Aorta (tissue), 5 donors: ENCODE results near the gene XYLT1. TPM values are rescaled to one million over a fixed set of nuclear protein-coding genes. Genes with fewer than 3 reads are reported as not detected.
A peak's percentile ranks its signal among the peaks of the same experiment; 100 is the strongest.

ENCODE experiments used
- ATAC-seq: fragments of 200-7000 bp; cut with Tn5 transposase; one replicate; pipeline ENCODE4 v1.9.1; 2022; ENCODE audit warnings: moderate library complexity; ENCODE audit not compliant: low FRiP score
- DNase-seq, 2 donors: peaks; one replicate each; pipeline ENCODE4 v3.0.0-alpha.2; 2020
- H3K27ac ChIP-seq, 2 donors: one replicate each; pipeline ENCODE4 v1.5.1; 2013; ENCODE audit warnings: low read length in 2 of 2, mild to moderate bottlenecking in 2 of 2, moderate library complexity in 2 of 2, control low read depth in 1 of 2, inconsistent platforms in 1 of 2, low read depth in 1 of 2
- H3K27me3 ChIP-seq, 2 donors: one replicate each; pipeline ENCODE4 v1.6.1; 2013; ENCODE audit warnings: control low read depth in 1 of 2, low read length in 1 of 2, mild to moderate bottlenecking in 1 of 2, moderate library complexity in 1 of 2; ENCODE audit not compliant: insufficient read depth in 2 of 2, control insufficient read depth in 1 of 2
- H3K36me3 ChIP-seq, 2 donors: one replicate each; pipeline ENCODE4 v1.6.1; 2013; ENCODE audit warnings: control low read depth in 1 of 2, low read length in 1 of 2, mild to moderate bottlenecking in 1 of 2; ENCODE audit not compliant: insufficient read depth in 2 of 2, control insufficient read depth in 1 of 2
- H3K4me1 ChIP-seq, 2 donors: one replicate each; pipeline ENCODE4 v1.6.1; 2013; ENCODE audit warnings: low read length in 2 of 2, control low read depth in 1 of 2, mild to moderate bottlenecking in 1 of 2, moderate library complexity in 1 of 2; ENCODE audit not compliant: insufficient read depth in 2 of 2, control insufficient read depth in 1 of 2
- H3K4me3 ChIP-seq, 2 donors: one replicate each; pipeline ENCODE4 v1.5.1; 2013; ENCODE audit warnings: low read length in 2 of 2, control low read depth in 1 of 2, mild to moderate bottlenecking in 1 of 2
- H3K9me3 ChIP-seq: one replicate; pipeline ENCODE4 v1.6.1; 2013; ENCODE audit warnings: mild to moderate bottlenecking, low read length; ENCODE audit not compliant: control insufficient read depth
- WGBS, 2 donors: extraction: QIAGEN DNeasy Blood & Tissue Kit; methylation state at CpG; one replicate each; pipeline ENCODE4 v1.1.7; 2013; 5-methylcytosine and 5-hydroxymethylcytosine counted together
- intact Hi-C, 2 donors: fragments of 100-400 bp; cut with DNase I; formaldehyde crosslinking; loops; one replicate each; pipeline versions ENCODE4 v1.14.2 to v1.15.0; 2022
- polyA plus RNA-seq, 2 donors: library from polyadenylated mRNA; stranded (reverse); fragments of 200-250 nt; gene quantifications; one replicate each; pipeline ENCODE4 v1.2.3, GENCODE V29; 2013
- total RNA-seq, 2 donors: library from RNA; stranded (reverse); fragmentation: NEBNext Ultra II Directional; extraction: Animal tissue kit (Norgen Biotek cat#: 25700); gene quantifications; one replicate each; pipeline ENCODE4 v1.2.1, GENCODE V29; 2021
- donor health status: healthy with polysubstance abuse.
- donor health status: Bipolar disorder and iron deficiency.
- donor health status: DM: no; HTN: no; CAD: no.
- donor health status: DM: no; HTN: no; CAD: no.
- donor health status: DM: yes; HTN: yes; CAD: no.

Gene XYLT1
- total and polyA plus RNA-seq, 4 donors = 1.3 to 15.9 (median 8.6) TPM

DNA sequence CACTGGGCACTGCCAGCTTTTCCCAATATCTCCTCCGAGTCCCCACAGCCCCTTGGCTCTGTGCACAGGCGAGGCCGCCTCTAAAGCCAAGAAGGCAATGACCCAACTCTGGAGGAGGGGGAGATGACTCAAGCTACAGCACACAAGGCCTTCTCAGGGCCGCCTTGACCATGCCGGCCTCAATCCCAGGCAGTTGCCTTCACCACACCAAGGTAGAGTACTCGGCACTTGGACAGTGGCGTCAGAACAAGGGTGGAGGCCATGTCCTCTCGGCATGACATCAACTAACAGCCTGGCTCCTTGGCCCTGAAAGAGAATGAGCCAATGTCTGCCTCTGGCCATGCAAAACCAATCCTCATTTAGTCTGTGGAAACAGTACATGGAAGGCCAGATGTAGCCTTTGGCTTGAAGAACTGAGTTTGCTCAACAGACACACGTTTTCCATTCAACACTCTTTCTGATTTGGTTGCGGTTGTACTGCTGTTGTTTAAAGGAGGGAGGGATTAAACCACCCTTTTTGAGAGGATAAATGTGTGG lies 139.6 kb downstream of the XYLT1 start:
- Histone ChIP-seq H3K27me3 (no peaks in the 10 kb centered on the region), H3K4me3 (no peak overlapping the region), H3K36me3 (no peaks in the 10 kb centered on the region), H3K27ac (peak overlapping the region; percentile 6 to 84), H3K4me1 (peaks cover 10% of the 10 kb centered on the region in 2 donors), H3K9me3 (no peaks in the 10 kb centered on the region)
- 5 to 8% methylated on average over 10 of the region's 10 CpGs for WGBS, 2 donors
- peak; percentile 77 to 85 for DNase-seq
- peak; percentile 83 for ATAC-seq
- intact Hi-C loops = no loop called here

- WGBS, 2 donors = 87 to 89% methylated on average over 4 of the region's 4 CpGs
- Histone ChIP-seq H3K4me3 (no peak overlapping the region), H3K27me3 (no peaks in the 10 kb centered on the region), H3K4me1 (peaks cover 10% of the 10 kb centered on the region in 2 donors), H3K36me3 (no peaks in the 10 kb centered on the region), H3K9me3 (no peaks in the 10 kb centered on the region), H3K27ac (no peak overlapping the region)
- intact Hi-C loops = no loop called here
- no peak for ATAC-seq
- DNase-seq = no peak
Observed at GRCh38 chr16:17330044-17330443, 140.7 kb downstream of the XYLT1 start.

GRCh38 chr16:17329391-17329790 lies 141.4 kb downstream of the XYLT1 start:
- intact Hi-C loops = no loop called here
- WGBS, 2 donors = 9 to 13% methylated on average over 5 of the region's 5 CpGs
- Histone ChIP-seq H3K36me3 (no peaks in the 10 kb centered on the region), H3K4me3 (no peak overlapping the region), H3K27me3 (no peaks in the 10 kb centered on the region), H3K27ac (peak overlapping the region; percentile 54 to 85), H3K9me3 (no peaks in the 10 kb centered on the region), H3K4me1 (peaks cover 10% of the 10 kb centered on the region in 2 donors)
- no peak for ATAC-seq
- no peak for DNase-seq

DNA sequence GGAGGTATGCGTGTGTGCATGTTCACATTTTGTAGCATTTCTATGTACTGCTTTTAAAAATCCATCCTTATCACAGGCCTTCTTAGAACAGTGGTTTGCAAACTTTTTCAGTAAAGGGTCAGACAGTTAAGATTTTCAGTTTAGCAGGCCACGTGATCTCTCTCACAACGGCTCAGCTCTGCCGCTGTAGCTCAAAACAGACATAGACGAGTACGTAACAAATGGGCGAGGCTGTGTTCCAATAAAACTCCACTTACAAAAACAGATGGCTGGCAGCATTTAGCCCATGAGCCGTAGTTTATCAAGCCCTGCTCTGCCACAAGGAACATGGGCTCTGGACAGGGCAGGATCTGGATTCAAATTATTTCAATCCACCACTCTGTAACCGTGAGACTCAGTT lies 141.8 kb downstream of the XYLT1 start:
- peak; percentile 58 for ATAC-seq
- DNase-seq = no peak
- Histone ChIP-seq H3K27me3 (no peaks in the 10 kb centered on the region), H3K4me1 (peaks cover 10 to 13% of the 10 kb centered on the region in 2 donors), H3K4me3 (no peak overlapping the region), H3K27ac (peak overlapping the region; percentile 77 to 85), H3K36me3 (no peaks in the 10 kb centered on the region), H3K9me3 (no peaks in the 10 kb centered on the region)
- intact Hi-C loops = no loop called here
- WGBS, 2 donors = 1 to 7% methylated on average over 9 of the region's 9 CpGs

DNA sequence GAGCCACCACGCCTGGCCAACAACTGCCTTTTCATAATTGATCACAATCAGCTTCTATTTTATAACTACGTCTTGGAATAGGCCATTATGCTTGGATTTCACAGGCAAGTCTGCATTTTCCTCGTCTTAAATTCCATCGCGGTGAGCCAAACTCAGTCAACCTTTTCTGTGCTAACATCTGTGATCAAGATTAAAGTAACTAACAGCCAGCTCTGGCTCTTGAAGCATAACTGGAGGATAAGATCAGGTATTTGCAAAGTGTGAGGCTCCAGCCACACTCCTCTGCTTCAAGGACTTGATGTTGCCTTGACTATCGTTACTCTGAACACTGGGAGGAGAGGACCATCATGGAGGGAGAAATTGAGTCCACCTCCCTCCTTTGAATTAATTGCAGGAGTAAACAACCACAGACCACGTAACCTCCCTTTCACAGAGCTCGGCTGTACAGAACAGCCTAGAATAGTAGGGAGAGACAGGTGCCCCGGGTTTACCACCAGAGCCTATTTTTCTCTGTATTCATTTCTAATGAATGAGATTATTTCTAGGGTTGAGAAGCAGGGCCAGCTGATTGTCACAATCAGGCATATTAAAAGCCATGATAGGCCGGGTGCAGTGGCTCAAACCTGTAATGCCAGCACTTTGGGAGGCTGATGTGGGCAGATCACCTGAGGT lies 143.0 kb downstream of the XYLT1 start:
- H3K9me3 ChIP-seq = no peaks in the 10 kb centered on the region
- intact Hi-C loops = no loop called here
- H3K36me3 ChIP-seq = no peaks in the 10 kb centered on the region
- 58 to 71% methylated on average over 10 of the region's 10 CpGs for WGBS, 2 donors
- no peak overlapping the region for H3K4me3 ChIP-seq
- peaks cover 10 to 13% of the 10 kb centered on the region in 2 donors for H3K4me1 ChIP-seq
- no peak for ATAC-seq
- DNase-seq = no peak
- H3K27ac ChIP-seq = no peak overlapping the region
- no peaks in the 10 kb centered on the region for H3K27me3 ChIP-seq

GRCh38 chr16:17325476-17326143 lies 145.2 kb downstream of the XYLT1 start:
- intact Hi-C loops = no loop called here
- H3K4me1 ChIP-seq = peaks cover 5 to 16% of the 10 kb centered on the region in 2 donors
- 59 to 65% methylated on average over 8 of the region's 8 CpGs for WGBS, 2 donors
- no peaks in the 10 kb centered on the region for H3K27me3 ChIP-seq
- DNase-seq (no peak), ATAC-seq (no peak)
- no peak overlapping the region for H3K27ac ChIP-seq
- H3K36me3 ChIP-seq = no peaks in the 10 kb centered on the region
- no peak overlapping the region for H3K4me3 ChIP-seq
- no peaks in the 10 kb centered on the region for H3K9me3 ChIP-seq

- intact Hi-C loops = no loop called here
- Histone ChIP-seq H3K27ac (no peak overlapping the region), H3K9me3 (no peaks in the 10 kb centered on the region), H3K4me1 (peaks cover 3 to 11% of the 10 kb centered on the region in 2 donors), H3K36me3 (no peaks in the 10 kb centered on the region), H3K4me3 (no peak overlapping the region), H3K27me3 (no peaks in the 10 kb centered on the region)
- ATAC-seq (no peak), DNase-seq (no peak)
- WGBS, 2 donors = 83 to 85% methylated on average over 10 of the region's 10 CpGs
Observed at GRCh38 chr16:17324451-17324850, 146.3 kb downstream of the XYLT1 start.

DNA sequence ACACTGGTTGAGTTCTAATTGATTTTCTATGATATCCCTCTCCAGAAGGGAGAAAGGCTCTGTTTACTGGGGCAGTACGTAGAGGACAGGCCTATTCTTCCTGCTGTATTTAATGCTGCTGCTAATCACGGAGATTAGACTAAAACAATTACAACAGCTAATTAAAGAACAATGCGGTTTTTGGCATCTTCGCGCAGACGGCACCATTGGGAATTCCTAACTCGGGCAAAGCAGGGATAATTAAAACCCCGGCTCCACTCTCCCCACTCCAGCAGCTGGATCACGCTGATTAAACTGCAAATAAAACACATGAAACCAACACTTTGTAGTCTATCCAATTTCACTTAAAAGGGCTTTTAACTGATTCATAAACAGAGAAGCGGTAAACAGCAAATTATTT lies 147.6 kb downstream of the XYLT1 start:
- 86 to 90% methylated on average over 10 of the region's 10 CpGs for WGBS, 2 donors
- no peaks in the 10 kb centered on the region for H3K9me3 ChIP-seq
- H3K4me1 ChIP-seq = peaks cover 0 to 6% of the 10 kb centered on the region in 2 donors
- no peak overlapping the region for H3K4me3 ChIP-seq
- ATAC-seq = no peak
- intact Hi-C loops = no loop called here
- H3K27ac ChIP-seq = no peak overlapping the region
- no peak for DNase-seq
- H3K36me3 ChIP-seq = no peaks in the 10 kb centered on the region
- no peaks in the 10 kb centered on the region for H3K27me3 ChIP-seq

GRCh38 chr16:17321824-17322223 lies 148.9 kb downstream of the XYLT1 start:
- intact Hi-C loops = no loop called here
- Histone ChIP-seq H3K4me3 (no peak overlapping the region), H3K36me3 (no peaks in the 10 kb centered on the region), H3K27ac (no peak overlapping the region), H3K9me3 (no peaks in the 10 kb centered on the region), H3K4me1 (peaks cover 0 to 6% of the 10 kb centered on the region in 2 donors), H3K27me3 (no peaks in the 10 kb centered on the region)
- ATAC-seq = no peak
- DNase-seq = no peak
- WGBS, 2 donors = 80 to 85% methylated on average over 6 of the region's 6 CpGs
